Stimulated activated CD8-positive, alpha-beta memory T cell treated with anti-CD3 and anti-CD28 coated beads, Interleukin-7, amount 100 ng/mL, for 24 hours (primary cell): ENCODE data around the gene ZNF479.
"Not testable (repeated sequence)": the region's sequence is repeated elsewhere in the genome, so short reads cannot be mapped to it uniquely, and the experiment has no call there.

Experiments
- DNase-seq: peaks from one replicate; pipeline ENCODE4 v3.0.0-alpha.2; 2020; ENCODE audit warnings: low read depth

Gene ZNF479

GRCh38 chr7:57132336-57132735 is at the start of gene ZNF479:
TSS of gene ZNF479 (minus strand) at chr7:57132436. CDS start at chr7:57132324, 112 bp downstream.
- not testable (repeated sequence) for DNase-seq

DNA sequence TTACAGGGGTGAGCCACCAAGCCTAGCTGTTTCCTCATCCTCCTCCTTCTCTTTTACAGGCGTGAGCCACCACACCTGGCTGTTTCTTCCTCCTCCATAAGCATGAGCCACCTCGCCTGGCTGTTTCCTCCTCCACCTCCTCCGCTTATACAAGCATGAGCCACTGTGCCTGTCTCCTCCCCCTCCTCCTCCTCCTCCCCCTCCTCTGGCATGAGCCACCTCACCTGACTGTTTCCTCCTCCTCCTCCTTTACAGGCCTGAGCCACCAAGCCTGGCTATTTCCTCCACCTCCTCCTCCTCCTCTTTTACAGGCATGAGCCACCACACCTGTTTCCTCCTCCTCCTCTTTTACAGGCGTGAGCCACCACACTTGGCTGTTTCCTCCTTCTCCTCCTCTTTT is 49.8 kb upstream of the ZNF479 start:
- no peak for DNase-seq

- DNase-seq, result no peak
Observed at GRCh38 chr7:57181281-57181680, 49.0 kb upstream of the ZNF479 start.

DNA sequence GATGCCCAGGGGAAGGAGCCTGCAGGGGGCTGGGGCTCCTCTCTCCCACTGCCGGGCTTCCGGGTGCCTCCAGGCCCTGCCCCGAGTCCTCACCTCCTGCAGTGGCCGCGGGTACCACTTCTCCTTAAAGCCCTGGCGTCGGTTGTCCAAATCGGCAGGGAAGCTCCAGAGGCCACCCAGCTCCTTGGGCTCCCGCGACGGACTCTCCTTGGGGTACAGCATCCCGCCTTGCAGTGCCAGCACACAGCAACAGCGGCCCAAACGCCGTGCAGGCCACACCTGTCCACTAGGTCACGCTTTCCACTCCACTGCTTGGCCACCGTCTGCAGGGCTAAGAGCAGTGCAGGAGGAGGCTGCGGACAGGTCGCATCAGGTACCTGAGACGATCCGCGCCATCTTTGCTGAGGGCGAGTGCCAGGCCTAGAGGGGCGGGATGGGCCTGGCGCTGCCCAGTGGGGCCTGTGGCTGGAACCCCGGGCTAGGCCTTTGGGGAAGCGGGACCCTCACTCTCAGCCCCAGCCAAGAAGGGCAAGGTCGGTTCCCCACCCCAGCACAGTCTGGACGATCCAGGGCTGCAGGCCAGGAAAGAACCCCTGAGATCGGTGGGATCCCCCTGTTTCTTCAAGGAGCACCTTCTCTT is 47.7 kb upstream of the ZNF479 start:
- DNase-seq, result no peak

DNA sequence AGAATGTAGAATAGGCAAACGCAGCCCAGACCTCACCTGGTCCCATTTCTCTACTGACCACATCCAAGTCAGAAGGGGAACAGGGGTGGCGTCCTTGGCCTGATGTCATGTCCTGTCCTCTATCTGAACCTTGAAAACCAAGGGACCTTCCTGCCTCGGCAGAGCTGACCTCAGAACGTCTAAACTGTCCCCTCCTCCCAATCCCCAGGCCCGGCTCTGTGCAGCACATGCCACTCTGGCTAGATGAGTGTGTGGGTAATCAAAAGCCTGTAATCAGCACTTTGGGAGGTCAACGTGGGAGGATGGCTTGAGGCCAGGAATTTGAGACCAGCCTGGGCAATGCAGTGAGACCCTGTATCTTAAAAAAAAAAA is 46.5 kb upstream of the ZNF479 start:
- no peak for DNase-seq

DNA sequence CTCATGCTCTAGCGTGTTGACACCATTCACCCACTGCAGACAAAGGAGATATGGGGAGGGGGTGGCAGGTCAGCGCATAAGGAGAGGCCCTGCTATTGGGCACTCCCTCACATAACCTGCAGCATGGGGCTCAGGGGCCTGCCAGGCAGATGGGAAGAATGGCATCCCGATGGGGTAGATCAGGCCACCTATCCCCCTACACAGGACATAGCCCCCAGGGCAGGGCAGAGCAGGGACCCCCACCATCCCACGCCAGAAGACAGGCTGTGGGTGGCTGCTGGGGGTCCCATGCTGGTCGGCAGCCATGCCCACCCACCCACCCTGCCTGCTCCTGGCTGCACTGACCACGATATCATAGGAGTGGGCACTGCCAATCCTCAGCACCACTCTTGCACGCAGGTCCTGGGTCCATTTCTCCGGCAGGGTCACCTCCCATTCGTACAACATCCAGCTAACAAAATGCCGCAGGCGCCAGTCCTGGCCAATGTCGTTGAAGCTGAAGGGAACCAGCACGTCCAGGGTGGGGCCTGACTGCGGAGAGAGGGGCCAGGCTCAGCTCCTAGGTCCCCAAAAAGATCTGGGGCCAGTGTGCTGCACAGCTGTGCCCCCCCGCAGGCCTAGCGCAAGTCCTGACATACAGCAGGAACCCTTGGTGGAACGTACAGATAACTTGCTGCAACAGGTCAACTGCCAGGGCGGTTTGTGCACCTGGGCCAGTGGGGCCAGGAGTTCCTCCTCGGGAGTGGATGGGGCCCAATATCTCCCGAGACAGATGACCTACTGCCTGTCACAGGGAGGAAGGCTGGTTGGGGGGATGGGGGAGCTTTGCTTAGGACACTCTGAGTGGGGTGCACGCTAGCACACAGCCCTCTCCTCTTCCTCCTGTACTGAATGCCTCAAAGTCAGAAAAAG is 45.9 kb upstream of the ZNF479 start:
- no peak for DNase-seq

- DNase-seq, result no peak
Observed at GRCh38 chr7:57176928-57177635, 44.8 kb upstream of the ZNF479 start.

DNA sequence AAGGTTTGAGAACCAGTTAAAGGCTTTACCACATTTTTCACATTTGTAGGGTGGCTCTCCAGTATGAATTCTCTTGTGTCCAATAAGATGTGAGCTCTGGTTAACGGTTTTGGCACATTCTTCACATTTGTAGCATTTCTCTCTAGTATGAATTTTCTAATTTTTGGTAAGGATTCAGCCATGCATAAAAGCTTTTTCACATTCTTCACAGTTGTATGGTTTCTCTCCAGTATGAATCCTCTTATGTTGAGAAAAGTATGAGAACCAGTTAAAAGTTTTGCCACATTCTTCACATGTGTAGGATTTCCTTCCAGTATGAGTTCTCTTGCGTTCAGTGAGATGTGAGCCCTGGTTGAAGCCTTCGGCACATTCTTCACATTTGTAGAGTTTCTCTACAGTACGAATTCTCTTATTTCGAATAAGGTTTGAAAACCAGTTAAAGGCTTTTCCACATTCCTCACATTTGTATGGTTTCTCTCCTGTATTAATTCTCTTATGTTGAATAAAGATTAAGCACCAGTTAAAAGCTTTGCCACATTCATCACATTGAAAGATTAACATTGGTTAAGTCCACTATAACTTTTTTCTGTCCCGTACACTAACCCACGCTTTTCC is 33.2 kb upstream of the ZNF479 start:
- no peak for DNase-seq

- DNase-seq, result not testable (repeated sequence)
Observed at GRCh38 chr7:57120123-57120784, 12.0 kb downstream of the ZNF479 start.
